GM15510 (cell line): ENCODE measurements around the gene MFAP4.

Experiments
- POLR2A ChIP-seq: IDR thresholded peaks from 3 replicates; pipeline ENCODE4 v1.6.1; 2011; ENCODE audit warnings: borderline replicate concordance; ENCODE audit not compliant: insufficient read length; ENCODE audit errors: extremely low read depth

Gene MFAP4

DNA sequence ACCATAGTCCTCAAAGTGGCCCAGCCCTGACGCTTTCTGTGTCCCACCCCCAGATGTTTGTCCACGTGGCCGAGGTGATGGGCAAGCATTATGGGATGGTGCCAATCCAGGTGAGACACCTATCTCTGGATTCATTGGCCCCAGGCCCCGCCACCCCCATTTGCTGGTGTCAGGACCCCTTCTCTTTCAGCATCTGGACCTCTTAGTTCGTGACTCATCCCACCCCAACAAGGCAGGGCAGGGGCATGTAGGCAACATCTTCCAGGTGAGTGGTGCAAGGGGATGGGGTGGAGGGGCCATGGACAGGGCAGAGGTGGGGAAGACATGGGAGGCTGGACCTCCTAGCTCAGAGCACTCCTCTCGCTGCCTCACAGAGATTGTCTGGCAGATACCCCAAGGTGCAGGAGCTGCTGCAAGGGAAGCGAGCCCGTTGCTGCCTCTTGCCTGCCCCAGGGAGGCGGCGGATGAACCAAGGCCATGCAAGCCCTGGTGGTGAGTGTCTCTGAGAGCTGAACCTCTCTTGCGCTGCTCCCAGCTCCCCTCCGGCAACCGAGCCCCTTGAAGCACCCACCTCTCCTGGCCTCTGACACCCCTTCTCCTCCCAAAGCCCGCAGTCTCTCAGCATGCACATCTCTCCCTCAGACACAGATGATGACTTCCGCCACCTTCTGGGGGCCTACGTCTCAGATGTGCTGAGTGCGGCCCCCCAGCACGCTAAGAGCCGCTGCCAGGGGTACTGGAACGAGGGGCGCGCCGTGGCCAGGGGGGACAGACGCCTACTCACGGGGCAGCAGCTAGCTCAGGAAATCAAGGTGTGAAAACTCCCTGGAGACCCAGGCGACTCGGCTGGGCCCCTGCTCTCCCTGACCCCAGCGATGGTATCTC lies 27.6 kb upstream of the MFAP4 start:
- no peak for TF ChIP-seq POLR2A

DNA sequence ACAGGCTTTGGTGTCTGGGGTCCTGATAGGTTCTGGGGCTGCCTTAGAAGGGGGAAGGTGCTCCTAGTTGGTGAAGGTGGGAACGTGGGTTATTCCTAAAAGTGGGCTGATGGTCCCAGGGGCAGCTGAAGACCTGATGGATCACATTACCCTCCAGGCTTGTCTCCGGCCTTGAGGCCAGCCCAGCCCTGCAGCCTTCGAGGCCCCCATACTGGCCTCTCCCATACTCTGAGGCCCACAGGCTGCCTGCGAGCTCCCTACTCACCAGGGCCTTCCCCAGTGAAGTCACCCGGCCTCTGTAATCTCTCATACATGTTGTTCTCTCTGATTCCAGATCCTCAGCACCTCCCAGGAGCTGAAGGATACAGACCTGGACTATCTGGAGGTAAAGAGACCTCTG lies 26.8 kb upstream of the MFAP4 start:
- TF ChIP-seq POLR2A: no peak

DNA sequence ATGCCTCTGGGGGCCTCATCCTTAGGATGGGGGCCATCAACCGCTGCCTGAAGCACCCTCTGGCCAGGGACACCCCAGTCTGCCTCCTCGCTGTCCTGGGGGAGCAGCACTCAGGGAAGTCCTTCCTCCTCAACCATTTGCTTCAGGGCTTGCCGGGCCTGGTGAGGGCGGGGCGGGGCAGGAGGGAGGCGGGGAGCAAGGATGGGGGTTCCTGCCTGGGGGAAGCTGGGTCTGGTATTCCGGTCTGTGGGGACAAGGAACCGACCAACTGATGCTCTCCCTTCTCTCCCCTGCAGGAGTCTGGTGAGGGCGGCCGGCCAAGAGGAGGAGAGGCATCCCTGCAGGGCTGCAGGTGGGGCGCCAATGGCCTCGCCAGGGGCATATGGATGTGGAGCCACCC lies 26.0 kb upstream of the MFAP4 start:
- no peak for TF ChIP-seq POLR2A

DNA sequence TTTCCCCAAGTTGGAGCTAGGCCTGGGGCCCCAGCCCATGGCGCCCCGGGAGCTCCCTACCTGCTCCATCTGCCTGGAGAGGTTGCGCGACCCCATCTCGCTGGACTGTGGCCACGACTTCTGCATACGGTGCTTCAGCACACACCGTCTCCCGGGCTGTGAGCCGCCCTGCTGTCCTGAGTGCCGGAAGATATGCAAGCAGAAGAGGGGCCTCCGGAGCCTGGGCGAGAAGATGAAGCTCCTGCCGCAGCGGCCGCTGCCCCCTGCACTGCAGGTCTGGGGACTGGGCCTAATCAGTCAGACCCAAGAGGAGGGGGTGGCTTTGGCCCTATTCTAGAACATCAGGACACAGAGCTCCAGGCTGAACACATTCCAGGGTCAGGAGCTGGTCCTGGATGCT lies 25.5 kb upstream of the MFAP4 start:
- no peak for TF ChIP-seq POLR2A

DNA sequence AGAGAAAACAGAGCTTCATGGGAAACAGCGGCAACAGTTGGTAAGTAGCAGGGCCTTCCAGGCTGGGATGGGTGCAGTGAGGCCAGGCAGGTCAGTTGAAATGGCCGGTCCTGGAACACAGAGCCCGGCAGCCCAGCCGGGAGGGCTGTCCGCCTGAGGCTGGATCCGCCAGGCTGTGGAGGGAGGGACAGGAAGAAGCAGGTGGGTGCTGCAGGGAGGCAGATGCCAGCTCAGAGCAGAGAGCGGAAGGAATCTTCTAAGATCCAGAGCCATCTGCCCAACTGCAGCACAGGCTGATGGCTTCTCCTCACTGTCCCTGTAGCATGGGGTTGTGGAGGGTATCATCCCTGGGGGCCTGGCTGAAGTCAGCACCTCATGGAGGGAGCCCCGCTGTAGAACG lies 24.6 kb upstream of the MFAP4 start:
- no peak for TF ChIP-seq POLR2A

DNA sequence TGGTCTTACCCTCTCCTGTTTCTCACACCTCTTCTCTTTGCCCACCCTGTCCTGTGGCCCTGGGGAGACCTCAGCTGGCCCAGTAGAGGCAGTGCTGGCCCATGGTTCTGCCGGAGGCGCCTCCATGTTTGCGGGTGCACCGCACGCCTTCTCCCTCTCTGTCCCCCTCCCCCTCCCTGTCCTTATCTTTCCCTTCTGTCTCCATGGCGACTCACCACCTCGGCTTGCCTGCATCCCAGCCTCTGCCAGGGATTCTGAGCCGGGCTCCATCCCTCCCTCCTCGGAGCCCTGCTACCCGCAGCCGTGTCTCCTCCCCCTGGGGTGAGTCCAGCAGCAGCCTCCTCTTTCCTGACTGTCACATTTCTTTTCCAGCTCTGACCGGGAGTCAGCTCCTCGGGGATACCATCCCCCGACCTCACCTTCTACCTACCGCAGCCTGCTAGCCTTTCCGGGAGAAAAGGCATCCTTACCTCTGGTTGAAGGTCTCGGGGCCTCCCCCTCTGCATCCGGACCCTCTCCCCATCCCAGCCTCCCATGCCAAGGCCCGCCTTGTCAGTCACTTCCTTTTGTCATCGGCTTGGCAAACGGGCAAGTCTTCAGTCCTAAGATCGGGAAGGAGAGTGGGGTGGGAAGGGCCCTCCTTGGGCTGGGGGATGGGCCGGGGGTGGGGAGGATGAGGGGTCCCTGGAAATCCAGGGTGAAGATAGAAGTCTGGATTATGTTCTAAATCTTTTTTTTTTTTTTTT lies 24.1 kb upstream of the MFAP4 start, which contains the start of gene RNF112:
Gene RNF112, plus strand, starts transcription at position 358 of the 746 bp plus-strand sequence. Its CDS starts 177 bp downstream, at position 535.
- TF ChIP-seq POLR2A: no peak

DNA sequence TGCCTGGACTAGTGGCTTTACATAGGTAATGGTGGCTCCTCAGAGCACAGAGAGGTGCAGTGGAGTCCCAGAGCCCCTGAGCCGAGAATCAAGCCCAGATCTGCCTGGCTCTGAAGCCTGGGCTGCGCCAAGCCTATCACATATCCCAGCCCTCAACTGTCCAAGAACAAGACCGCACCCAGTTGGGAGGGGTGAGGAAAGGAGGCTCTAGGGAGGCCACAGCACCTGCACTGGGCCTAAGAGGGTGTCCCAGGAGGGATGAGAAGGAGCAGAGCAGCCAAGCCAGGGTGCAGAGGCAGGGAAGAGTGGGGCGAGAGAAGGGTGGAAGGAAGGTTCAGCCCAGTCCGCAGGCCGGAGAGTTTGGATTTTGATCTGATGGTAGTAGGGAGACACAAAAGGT lies 23.1 kb upstream of the MFAP4 start:
- no peak for TF ChIP-seq POLR2A

DNA sequence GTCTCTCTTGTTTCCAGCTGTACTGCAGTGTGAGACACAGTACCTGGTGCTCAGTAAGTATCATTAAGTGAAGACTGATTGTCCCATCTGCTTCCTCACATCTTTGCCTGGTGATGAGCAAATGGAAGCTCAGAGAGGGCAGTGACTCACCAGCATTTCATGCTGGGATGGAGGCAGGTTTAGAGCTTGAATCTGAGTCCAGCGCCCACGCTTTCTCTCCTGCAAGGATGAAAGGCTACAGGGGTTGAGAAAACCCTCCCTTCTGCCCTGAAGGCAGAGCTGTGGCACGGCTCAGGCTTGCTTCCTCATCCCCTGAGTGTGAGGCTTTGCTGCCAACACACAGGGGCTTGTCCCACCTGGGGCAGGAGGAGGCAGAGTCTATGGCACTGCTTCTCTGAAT lies 22.5 kb upstream of the MFAP4 start:
- TF ChIP-seq POLR2A: no peak

DNA sequence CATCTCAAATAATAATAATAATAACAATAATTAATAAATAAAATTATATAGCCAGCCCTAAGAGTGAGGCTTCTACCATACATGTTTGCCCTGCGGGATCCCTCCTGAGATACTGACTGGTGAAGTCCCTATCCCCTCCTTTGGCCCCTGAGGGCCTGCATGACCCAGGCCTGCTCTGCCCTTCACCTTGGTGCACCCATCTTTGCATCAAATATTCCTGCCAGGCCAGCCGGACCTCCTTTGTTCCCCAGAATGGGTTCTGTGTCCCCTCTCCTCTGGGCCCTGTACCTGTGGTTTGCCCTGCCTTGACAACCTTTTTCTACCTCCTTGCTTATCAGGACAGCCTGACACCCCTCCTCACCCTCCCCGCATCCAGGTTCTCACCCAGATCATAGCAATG lies 22.1 kb upstream of the MFAP4 start:
- TF ChIP-seq POLR2A: no peak

DNA sequence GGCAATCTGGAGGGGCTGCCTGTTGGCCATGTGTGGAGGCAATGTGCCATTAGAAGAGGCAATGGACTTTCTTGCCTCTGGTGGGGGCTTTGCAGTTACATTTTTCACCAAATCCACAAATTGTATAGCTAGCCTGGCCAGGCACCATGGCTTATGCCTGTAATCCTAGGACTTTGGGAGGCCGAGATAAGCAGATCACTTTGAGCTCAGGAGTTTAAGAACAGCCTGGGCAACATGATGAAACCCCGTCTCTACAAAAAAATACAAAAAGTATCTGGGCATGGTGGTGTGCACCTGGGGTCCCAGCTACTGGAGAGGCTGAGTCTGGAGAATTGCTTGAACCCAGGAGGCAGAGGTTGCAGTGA lies 21.3 kb upstream of the MFAP4 start:
- TF ChIP-seq POLR2A: no peak

DNA sequence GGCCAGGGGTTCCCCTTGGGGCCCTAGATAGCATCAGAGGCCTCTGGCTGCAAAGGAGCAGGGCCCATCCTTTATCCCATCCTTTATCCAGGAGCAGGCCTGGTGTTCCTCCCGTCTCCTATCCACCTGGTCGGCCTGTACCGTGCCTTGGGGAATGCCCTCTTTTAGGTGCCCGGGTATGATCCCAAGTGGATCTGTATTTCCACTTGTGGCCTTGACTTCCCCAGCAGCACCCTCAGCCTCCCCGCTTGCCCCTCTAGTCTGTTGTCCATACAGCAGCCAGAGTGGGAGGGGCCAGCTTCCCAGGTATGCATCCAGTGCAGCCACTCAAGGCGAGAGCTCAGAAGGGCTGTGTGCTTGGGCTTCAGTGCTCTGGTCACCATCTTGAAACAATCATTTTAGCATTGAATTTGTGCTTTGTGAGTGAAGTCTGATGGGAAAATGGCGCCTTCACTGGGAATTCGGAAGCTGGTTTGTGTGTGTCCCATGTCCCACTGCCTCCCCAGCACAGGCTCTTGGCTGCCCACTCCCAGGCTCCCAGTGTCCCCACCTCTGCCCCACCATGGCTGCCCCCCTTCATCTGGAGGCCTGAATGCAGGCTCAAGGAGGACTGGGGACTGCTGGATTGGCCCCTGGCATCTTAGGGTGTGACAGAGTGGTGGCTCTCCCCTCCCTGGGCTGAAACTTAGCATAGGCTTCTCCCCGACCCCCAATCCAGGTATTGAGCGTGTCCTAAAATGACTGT lies 20.8 kb upstream of the MFAP4 start:
- no peak for TF ChIP-seq POLR2A

DNA sequence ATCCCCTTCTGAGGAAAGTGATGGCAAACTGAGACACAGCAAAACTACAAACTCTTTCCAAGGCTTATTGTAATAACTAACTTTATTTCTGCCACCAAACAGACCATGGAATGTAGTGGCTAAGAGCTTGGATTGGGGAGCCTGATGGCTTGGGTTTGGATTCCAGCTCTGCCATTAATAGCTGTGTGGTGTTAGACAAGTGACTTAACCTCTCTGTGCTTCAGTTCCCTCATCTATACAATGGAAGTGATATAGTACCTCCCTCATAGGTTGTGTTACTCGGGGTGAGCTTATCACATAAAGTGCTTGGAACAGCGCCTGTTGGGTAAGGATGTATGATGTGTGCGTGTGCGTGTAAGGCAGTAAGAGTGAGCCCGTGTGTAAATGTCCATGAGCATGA lies 18.1 kb upstream of the MFAP4 start:
- TF ChIP-seq POLR2A: no peak

DNA sequence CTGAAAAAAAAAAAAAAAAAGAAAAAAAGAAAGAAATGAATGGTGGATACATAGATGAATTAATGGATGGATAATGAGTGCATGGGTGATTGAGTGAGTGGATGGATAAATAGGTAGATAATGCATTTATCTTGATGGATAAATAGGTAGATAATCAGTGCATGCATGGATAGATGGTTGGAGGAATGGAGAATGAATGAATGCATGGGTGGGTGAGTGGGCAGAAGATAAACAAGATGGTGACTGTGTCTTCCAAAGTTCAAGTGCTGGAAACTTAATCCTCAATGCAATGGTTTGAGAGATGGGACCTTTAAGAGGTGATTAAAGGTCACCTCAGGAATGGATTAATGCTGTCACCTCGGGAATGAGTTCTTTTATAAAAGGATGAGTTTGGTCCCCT lies 17.3 kb upstream of the MFAP4 start:
- no peak for TF ChIP-seq POLR2A

DNA sequence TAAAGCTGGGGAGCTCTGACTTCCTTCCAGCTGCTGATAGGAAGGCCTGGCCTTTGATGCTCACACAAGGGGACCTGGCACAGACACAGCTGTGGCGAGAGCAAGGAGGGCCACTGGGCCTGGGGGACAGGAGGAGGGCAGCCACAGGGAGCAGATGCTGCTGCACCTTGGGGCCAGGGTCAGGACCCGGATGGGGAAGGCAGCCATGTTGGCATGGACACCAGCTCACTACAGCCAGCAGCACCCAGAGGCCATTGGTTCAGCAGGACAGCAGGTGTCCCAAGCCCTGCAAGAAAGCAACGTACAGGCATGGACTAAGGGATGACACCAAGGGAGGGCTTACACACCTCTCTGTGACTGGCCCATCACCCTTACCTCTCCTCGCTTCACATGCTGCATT lies 16.0 kb upstream of the MFAP4 start:
- no peak for TF ChIP-seq POLR2A

DNA sequence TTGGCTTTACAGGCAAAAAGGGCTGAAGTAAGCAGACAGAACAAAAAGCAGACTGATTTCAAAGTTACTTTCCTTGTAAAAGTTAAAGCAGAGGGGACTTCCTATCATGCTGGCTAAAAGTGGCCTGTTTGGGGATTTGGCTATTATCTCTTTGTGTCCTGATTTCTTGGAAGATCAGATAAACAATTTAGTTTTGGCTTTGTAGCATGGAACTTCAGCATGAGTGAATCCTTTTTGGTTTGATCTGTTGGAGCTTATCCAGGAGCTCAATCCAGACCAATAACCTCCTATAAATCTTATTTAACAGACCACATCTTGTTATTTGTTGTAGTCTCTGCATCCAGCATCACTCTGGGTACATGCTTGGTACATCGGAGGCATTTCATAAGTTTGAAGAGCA lies 15.2 kb upstream of the MFAP4 start:
- TF ChIP-seq POLR2A: no peak

DNA sequence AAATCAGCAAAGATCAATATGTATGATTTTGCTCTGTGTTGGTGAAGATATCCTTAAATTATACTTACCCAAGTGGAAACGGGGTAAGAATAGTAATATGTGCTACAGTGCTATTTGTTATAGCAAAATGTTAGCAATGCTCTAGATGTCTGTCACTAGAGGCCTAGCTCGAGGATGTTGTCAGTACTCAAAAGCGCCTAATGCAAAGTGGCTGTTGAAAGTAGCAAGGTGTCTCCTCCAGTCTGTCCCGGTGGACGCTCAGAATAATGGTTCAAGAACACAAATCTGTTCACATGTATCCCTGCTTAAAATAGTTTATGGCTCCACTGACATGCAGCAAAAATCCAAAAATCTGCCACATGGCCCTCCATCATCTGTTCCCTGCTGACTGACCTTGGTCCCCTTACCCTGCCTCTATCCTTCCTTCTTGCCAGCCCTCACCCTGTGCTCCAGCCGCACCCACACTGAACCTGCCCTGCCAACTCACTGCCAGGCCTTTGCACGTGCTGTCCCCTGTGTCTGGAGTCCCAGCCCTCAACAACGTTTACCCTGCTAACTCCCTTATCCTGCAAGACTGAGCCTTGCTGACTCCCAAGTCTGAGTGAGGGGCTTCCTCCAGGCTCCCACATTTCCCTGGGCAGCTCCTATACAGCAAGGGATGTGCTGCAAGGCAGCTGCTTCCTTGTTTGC lies 14.5 kb upstream of the MFAP4 start:
- no peak for TF ChIP-seq POLR2A
